OCI-LY1 (cell line): ENCODE measurements around the gene BTNL3.

Experiments used
- CTCF ChIP-seq: fragments of 200-600 bp; sonication (generic), shearing (Covaris generic); IDR thresholded peaks from 2 replicates; pipeline ENCODE4 v1.5.1; 2017; ENCODE audit warnings: mild to moderate bottlenecking, antibody characterized with exemption, low read length, moderate library complexity, mixed read lengths
- EZH2 ChIP-seq: fragments of 200-600 bp; sonication (generic), shearing (Covaris generic); IDR thresholded peaks from 2 replicates; pipeline ENCODE4 v1.8.0; 2017; ENCODE audit warnings: borderline replicate concordance, mixed run types, mild to moderate bottlenecking, antibody characterized with exemption, low read length, moderate library complexity, mixed read lengths

- TF ChIP-seq CTCF (no peak), EZH2 (no peak)
These were observed at the start of gene BTNL3 for GRCh38 chr5:180988592-180988991.
